ENCODE data around the gene ZNF609. TPM values are rescaled to one million over a fixed set of nuclear protein-coding genes. Genes with fewer than 3 reads are reported as not detected.

ZNF609 gene
- polyA plus RNA-seq, 1 donor (not counting 4 experiments of a cell fraction or from before 2014, with no cell fraction given) = 16.9 TPM

GRCh38 chr15:64647367-64647766 is 187.0 kb downstream of the ZNF609 start:
- H3K27me3 ChIP-seq (ENCODE audit: control insufficient read depth, extremely low read depth, insufficient read depth, low read length) = no peaks in the 10 kb centered on the region
- FAIRE-seq (no peak), DNase-seq (ENCODE audit: low read depth, low spot score) (no peak)
- H3K27ac ChIP-seq (ENCODE audit: control insufficient read depth, insufficient read depth, low read length) = no peak overlapping the region
- no peak overlapping the region for H3K4me3 ChIP-seq (ENCODE audit: control insufficient read depth in 2 of 3, extremely low read depth in 1 of 3, insufficient read depth in 2 of 3, low read depth in 1 of 3, low read length in 3 of 3)
- no peak overlapping the region for H2AFZ ChIP-seq (ENCODE audit: control insufficient read depth, low read length)
- dilution Hi-C loops (cut with MboI; ENCODE audit: extremely low pct_ligation_motif_present, low sequenced_read_pairs) = no loop called here
- H3K9me3 ChIP-seq (ENCODE audit: control insufficient read depth, low read depth, low read length) = no peaks in the 10 kb centered on the region
- no peaks in the 10 kb centered on the region for H3K4me1 ChIP-seq (ENCODE audit: control insufficient read depth, extremely low read depth, insufficient read depth, low read length)
- H3K36me3 ChIP-seq (ENCODE audit: control insufficient read depth in 2 of 2, extremely low read depth in 1 of 2, insufficient read depth in 2 of 2, low read length in 2 of 2) = peaks cover 0 to 3% of the 10 kb centered on the region in 2 experiments
- TF ChIP-seq, protein P1, sequence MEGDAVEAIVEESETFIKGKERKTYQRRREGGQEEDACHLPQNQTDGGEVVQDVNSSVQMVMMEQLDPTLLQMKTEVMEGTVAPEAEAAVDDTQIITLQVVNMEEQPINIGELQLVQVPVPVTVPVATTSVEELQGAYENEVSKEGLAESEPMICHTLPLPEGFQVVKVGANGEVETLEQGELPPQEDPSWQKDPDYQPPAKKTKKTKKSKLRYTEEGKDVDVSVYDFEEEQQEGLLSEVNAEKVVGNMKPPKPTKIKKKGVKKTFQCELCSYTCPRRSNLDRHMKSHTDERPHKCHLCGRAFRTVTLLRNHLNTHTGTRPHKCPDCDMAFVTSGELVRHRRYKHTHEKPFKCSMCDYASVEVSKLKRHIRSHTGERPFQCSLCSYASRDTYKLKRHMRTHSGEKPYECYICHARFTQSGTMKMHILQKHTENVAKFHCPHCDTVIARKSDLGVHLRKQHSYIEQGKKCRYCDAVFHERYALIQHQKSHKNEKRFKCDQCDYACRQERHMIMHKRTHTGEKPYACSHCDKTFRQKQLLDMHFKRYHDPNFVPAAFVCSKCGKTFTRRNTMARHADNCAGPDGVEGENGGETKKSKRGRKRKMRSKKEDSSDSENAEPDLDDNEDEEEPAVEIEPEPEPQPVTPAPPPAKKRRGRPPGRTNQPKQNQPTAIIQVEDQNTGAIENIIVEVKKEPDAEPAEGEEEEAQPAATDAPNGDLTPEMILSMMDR (optimal IDR thresholded peaks at IDR 0.05 in 1 of 3, IDR thresholded peaks at IDR 0.05 in 1 of 3, conservative IDR thresholded peaks at IDR 0.05 in 1 of 3; ENCODE audit: extremely low read depth in 1 of 3, insufficient read depth in 2 of 3, low read length in 3 of 3) = no peak
- no peak for TF ChIP-seq EZH2 (IDR thresholded peaks at IDR 0.05; ENCODE audit: low read length)
- H3K4me2 ChIP-seq (ENCODE audit: control insufficient read depth, extremely low read depth, insufficient read depth, low read depth, low read length) = no peak overlapping the region
- no peaks in the 10 kb centered on the region for H3K9me1 ChIP-seq (ENCODE audit: control insufficient read depth, extremely low read depth, insufficient read depth, low read length)
- H3K9ac ChIP-seq (ENCODE audit: control insufficient read depth, extremely low read depth, insufficient read depth, low read length) = no peak overlapping the region
- H4K20me1 ChIP-seq (ENCODE audit: control insufficient read depth, extremely low read depth, insufficient read depth, low read length) = no peaks in the 10 kb centered on the region
- H3K79me2 ChIP-seq (ENCODE audit: control insufficient read depth, insufficient read depth, low read length) = no peaks in the 10 kb centered on the region

DNA sequence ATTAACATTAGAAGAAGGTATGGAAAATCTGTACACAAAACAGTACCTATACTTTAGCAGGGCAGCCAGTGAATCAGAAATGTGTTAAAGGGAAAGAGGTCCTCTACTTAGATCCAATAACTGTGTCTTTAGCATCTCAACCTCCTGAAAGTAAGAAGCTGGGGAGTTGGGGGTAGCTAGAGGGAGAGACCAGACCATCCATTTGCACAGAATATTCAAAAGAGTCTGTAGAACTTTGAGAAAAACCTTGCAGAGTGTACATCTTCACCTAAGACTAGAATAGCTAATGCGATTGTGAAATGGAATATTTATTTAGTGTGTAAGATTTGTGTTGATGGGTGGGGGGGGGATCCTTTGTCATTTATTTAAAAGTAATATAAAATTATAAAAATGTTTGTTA is 190.2 kb downstream of the ZNF609 start:
- dilution Hi-C loops (cut with MboI; ENCODE audit: extremely low pct_ligation_motif_present, low sequenced_read_pairs) = no loop called here
- Histone ChIP-seq H3K4me3 (ENCODE audit: control insufficient read depth in 2 of 3, extremely low read depth in 1 of 3, insufficient read depth in 2 of 3, low read depth in 1 of 3, low read length in 3 of 3) (no peak overlapping the region), H3K79me2 (ENCODE audit: control insufficient read depth, insufficient read depth, low read length) (no peaks in the 10 kb centered on the region), H3K9me1 (ENCODE audit: control insufficient read depth, extremely low read depth, insufficient read depth, low read length) (no peaks in the 10 kb centered on the region), H3K36me3 (ENCODE audit: control insufficient read depth in 2 of 2, extremely low read depth in 1 of 2, insufficient read depth in 2 of 2, low read length in 2 of 2) (no peaks in the 10 kb centered on the region), H3K4me2 (ENCODE audit: control insufficient read depth, extremely low read depth, insufficient read depth, low read depth, low read length) (no peak overlapping the region), H3K4me1 (ENCODE audit: control insufficient read depth, extremely low read depth, insufficient read depth, low read length) (no peaks in the 10 kb centered on the region), H4K20me1 (ENCODE audit: control insufficient read depth, extremely low read depth, insufficient read depth, low read length) (no peaks in the 10 kb centered on the region), H3K9ac (ENCODE audit: control insufficient read depth, extremely low read depth, insufficient read depth, low read length) (no peak overlapping the region), H3K9me3 (ENCODE audit: control insufficient read depth, low read depth, low read length) (no peaks in the 10 kb centered on the region), H2AFZ (ENCODE audit: control insufficient read depth, low read length) (no peak overlapping the region), H3K27me3 (ENCODE audit: control insufficient read depth, extremely low read depth, insufficient read depth, low read length) (no peaks in the 10 kb centered on the region), H3K27ac (ENCODE audit: control insufficient read depth, insufficient read depth, low read length) (no peak overlapping the region)
- no peak for FAIRE-seq
- no peak for DNase-seq (ENCODE audit: low read depth, low spot score)
- TF ChIP-seq, protein P1 (optimal IDR thresholded peaks at IDR 0.05 in 1 of 3, IDR thresholded peaks at IDR 0.05 in 1 of 3, conservative IDR thresholded peaks at IDR 0.05 in 1 of 3; ENCODE audit: extremely low read depth in 1 of 3, insufficient read depth in 2 of 3, low read length in 3 of 3) = no peak
- TF ChIP-seq EZH2 (IDR thresholded peaks at IDR 0.05; ENCODE audit: low read length) = no peak
